Stimulated activated CD4-positive, alpha-beta T cell treated with anti-CD3 and anti-CD28 coated beads, Interleukin-2, amount 100 ng/mL, for 48 hours (primary cell): ENCODE measurements around the gene MXRA8.
"Not testable (repeated sequence)": the region's sequence is repeated elsewhere in the genome, so short reads cannot be mapped to it uniquely, and the experiment has no call there.

ENCODE experiments used
- DNase-seq, 2 donors: peaks; one replicate each; pipeline ENCODE4 v3.0.0-alpha.2; 2020

Gene MXRA8

GRCh38 chr1:1358433-1359271, at the start of gene MXRA8:
TSS of gene MXRA8 (minus strand) at chr1:1358555. CDS start at chr1:1358504, 51 bp downstream.
- DNase-seq: no peak

GRCh38 chr1:1407636-1408318, 49.4 kb upstream of the MXRA8 start:
- no peak for DNase-seq

GRCh38 chr1:1406821-1407635, 48.7 kb upstream of the MXRA8 start, which contains the start of gene MRPL20:
TSS of gene MRPL20 (minus strand) at chr1:1407293. CDS start at chr1:1407217, 76 bp downstream.
- DNase-seq: peak; percentile 92 to 93

- DNase-seq: no peak
Observed at GRCh38 chr1:1406101-1406820, 47.9 kb upstream of the MXRA8 start.

GRCh38 chr1:1403653-1404052, 45.3 kb upstream of the MXRA8 start:
- no peak for DNase-seq

- DNase-seq: not testable (repeated sequence)
Observed at GRCh38 chr1:1402901-1403392, 44.6 kb upstream of the MXRA8 start.

- DNase-seq: peak; percentile 46 to 50
Observed at GRCh38 chr1:1402072-1402900, 43.9 kb upstream of the MXRA8 start.

- no peak for DNase-seq
Observed at GRCh38 chr1:1401457-1402010, 43.2 kb upstream of the MXRA8 start.

- no peak for DNase-seq
Observed at GRCh38 chr1:1400576-1401456, 42.5 kb upstream of the MXRA8 start.

GRCh38 chr1:1399872-1400575, 41.7 kb upstream of the MXRA8 start:
- DNase-seq: no peak

GRCh38 chr1:1399187-1399871, 41.0 kb upstream of the MXRA8 start, which contains the start of gene CCNL2:
TSS of gene CCNL2 (minus strand) at chr1:1399335. CDS start at chr1:1399306, 29 bp downstream.
- peak; percentile 99 to 100 for DNase-seq

GRCh38 chr1:1398677-1399186, 40.4 kb upstream of the MXRA8 start:
- DNase-seq: no peak

- DNase-seq: no peak
Observed at GRCh38 chr1:1397839-1398523, 39.6 kb upstream of the MXRA8 start.

GRCh38 chr1:1395166-1395565, 36.8 kb upstream of the MXRA8 start:
- DNase-seq: no peak

GRCh38 chr1:1394116-1394515, 35.8 kb upstream of the MXRA8 start:
- no peak for DNase-seq

- no peak for DNase-seq
Observed at GRCh38 chr1:1393428-1393827, 35.1 kb upstream of the MXRA8 start.

GRCh38 chr1:1393014-1393413, 34.7 kb upstream of the MXRA8 start:
- no peak for DNase-seq

- DNase-seq: no peak
Observed at GRCh38 chr1:1391225-1391624, 32.9 kb upstream of the MXRA8 start.
